GM15510 (cell line): ENCODE measurements around the gene FURIN.

Experiments used
- POLR2A ChIP-seq: IDR thresholded peaks from 3 replicates; pipeline ENCODE4 v1.6.1; 2011; ENCODE audit warnings: borderline replicate concordance; ENCODE audit not compliant: insufficient read length; ENCODE audit errors: extremely low read depth

The FURIN gene

DNA sequence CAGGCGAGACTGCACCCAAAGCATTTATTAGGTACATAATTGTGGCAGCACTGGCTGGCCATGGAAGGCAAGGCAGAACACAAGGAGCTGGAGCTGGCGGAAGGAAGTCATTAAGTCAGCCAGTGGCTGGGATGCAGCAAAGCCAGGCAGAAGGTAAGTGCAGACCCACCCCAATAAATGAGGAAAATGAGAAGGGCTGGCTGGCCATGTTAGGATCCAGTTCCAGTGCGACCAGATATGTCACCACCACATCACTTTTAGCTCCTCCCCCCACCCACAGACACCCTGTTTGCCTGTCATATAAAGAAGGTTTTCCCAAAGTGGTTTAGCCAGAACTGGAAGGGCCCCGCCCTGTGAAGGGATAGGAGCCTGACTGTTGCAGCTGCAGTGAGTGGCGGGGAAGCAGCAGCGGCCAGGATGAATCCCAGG is at the start of gene FURIN:
Gene FURIN (plus strand): TSS at position 328 of the 429 bp plus-strand sequence. CDS start 7,153 bp downstream, outside the sequence.
- no peak for TF ChIP-seq POLR2A

DNA sequence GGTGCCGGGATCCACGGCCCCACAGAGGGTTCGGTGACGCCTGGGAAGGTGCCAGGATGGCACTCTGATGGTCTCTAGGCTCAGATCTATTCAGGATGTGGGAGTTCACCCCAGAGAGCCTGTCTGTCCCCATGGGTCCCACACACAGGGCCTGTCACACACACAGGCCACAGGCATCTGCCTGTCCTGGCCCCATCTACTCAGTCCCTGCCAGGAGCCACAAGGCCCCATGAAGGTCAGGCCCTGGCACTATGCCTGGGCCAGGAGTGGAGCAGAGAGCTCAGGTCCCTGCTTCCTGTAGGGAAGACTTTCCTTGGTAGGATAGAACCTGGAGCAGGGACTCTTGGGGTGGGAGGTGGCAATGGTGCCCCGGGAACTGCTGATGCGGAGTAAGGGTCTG is 49.0 kb upstream of the FURIN start:
- TF ChIP-seq POLR2A = no peak

DNA sequence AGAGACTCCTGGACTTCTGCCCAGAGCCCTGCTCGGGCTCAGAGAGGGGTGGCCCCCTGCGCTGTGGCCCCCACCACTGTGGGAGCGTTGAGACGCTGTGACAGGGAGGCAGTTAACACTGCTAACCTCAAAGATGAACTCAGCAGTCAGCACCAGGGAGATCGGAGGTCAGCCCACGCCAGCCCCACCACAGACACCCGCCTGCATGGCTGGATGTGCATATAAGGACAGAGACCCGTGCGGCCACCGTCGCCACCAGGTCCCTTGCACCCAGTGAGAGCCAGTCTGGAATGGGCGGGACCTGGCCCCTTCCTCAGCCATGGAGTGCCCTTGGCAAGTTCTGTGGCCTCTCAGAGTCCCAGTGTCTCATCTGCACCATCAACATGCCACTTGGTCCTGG is 48.5 kb upstream of the FURIN start:
- no peak for TF ChIP-seq POLR2A

DNA sequence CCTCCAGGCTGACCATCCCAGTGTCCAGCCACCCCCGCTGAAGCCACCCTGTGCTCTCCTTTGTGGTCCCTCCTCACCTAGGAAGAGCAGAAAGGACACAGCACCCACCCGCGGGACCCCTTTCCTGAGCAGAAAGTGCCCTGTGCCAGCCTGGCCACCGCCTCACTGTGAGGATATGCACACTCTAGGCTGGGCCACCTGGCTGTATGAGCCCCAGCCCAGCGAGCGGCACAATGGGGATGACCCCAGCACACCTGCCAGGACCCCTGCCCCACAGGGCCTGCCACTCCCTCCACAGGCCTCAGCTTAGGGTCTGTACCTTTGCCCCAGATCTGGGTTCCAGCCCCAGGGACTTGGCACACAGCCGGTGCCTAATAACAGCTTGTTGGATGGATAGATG is 47.9 kb upstream of the FURIN start:
- TF ChIP-seq POLR2A = no peak

DNA sequence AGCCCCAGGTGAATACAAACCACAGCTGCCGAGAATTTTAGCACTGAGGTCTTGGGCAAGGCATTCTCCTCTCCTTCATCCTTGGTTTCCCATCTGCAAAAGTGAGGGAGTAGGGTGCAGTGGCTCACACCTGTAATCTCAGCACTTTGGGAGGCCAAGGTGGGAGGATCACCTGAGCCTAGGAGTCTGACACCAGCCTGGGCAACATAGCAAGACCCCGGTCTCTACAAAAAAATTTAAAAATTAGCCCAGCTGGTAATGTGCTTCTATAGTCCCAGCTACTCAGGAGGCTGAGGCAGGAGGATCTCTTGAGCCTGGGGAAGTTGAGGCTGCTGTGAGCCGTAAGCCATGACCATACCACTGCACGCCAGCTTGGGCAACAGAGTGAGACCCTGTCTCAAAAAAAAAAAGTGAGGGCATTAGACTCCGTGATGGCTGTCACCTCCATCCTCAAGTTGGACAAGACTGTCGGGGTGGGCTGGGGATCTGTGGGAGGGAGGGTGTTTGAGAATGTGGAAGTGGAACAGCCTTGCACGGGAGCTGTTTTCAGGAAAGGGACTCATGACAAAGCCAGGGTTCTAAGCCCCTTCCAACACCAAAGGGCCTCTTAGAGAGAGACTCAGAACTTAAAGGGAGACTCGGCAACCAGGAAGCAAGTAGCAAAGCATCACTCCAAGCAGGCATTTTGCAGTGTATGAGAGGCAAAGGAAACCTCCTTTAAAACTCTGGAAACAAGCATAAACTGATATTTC is 46.0 kb upstream of the FURIN start:
- TF ChIP-seq POLR2A = no peak

DNA sequence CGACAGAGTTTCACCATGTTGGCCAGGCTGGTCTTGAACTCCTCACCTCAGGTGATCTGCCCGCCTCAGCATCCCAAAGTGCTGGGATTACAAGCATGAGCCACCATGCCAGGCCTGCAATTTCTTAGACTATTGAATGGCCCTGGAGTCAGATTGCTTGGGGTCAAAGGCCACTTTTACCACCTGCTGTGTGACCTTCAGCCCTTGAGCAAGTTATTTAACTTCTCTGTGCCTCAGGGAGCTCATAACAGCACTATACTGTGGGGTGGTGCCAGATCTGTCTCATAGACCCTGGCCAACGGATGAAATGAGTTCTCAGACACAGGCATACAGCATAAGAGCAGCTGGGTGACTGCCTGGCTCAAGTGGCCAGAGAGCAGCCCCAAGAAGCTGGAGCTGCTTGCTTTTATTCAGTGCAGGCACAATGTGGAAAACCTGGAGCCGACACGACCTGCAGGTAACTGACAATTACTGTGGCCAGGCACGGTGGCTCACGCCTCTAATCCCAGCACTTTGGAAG is 44.9 kb upstream of the FURIN start:
- no peak for TF ChIP-seq POLR2A

DNA sequence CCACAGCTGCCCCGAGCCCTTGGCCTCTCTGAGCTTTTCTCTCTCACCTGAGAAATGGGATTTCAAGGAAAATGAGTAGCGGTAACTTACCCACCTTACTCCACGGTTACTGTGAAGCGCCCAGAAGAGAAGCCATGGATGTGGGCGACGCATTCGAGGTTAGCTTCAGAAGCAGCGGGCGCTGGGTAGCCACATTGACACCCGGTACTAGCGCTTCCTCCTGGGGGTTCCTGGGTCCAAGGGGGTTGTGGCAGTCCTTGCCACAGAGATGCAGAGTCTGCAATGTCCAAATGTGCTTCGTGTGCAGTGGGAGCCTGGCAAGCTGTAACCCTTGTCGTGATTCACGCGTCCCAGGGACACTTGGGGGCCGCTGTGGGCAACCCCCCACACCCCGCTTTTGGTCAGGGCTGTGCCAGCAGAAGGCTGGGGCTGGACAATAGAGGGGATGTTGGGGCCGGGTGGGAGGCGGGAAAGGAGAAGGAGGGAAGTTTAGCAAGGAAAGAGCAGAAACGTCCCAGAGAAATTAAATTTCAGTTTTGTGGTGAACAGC is 41.4 kb upstream of the FURIN start:
- TF ChIP-seq POLR2A = no peak

DNA sequence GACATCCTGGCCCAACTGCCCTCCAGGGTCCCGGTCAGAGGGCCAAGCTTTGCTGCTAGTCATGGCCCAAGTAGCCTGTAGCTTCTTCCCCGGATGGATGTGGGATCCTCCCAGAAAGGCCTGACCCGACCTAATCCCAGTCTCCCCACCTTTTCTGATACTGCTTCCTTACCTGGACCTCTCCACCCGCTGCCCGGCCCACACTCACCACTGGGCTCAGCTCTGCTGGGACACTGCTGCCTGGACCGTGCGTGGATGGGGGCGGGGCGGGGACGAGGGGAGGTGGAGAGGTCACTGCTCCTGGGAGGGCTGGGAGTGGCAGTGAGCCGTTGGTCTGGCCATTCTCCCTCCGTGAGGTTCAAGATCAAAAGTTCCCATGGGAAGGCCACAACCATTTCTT is 40.3 kb upstream of the FURIN start:
- TF ChIP-seq POLR2A = no peak

DNA sequence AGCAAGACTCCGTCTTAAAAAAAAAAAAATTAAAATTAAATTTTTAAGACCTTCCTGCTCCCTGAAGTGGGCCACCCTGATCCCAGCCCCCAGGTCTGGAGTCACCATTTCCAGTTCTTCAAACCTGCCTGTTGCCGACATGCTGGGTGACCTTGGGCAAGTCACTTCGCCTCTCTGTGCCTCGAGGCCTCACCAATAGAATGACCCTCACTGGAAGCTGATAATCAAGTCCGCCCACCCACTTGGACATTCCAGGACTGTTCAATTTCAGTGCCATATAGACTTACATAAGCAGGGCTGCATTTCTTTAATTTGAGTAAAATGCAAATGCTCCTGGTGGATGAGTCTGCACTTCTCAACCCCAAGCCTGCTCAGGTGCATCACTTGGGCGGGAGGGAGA is 39.3 kb upstream of the FURIN start:
- no peak for TF ChIP-seq POLR2A

DNA sequence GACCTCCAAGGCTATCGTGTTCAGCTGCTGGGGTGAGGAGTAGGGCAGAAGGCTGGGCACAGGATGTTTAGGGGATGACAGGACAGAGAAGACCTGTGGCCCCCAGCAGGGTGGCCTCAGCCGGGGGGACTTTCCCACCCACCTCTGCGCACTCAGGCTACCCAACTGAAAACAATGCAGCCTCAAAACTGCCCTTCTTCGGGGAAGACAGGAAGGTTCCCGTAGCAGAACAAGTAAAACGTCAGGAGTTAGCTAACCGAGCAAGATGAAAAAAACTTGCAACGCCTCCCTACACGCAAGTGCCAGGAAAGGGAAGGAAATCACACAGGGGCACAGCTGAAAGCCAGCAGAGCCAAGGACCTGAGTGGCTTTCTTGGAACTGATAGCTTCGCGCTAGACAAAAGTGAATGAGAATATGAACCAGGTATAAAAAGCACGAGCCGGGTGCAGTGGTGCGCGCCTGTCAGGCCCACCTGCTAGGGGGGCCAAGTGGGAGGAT is 38.4 kb upstream of the FURIN start:
- no peak for TF ChIP-seq POLR2A

DNA sequence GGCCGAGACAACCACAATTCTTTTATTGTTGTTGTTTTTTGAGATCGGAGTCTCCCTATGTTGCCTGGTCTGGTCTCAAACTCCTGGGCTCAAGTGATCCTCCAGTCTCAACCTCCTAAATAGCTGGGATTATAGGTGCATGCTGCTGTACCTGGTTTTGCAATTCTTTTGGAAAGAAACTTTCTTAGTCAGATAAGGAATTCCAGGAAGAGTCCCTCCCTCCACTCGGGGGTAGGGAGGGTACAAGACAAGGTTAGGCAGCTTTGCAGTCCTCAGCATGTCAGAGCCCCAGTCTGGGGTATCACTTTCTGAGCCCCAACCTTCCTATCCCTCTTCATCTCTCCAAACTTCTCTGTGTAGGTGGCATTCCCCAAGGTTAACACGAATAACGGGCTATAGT is 33.8 kb upstream of the FURIN start:
- no peak for TF ChIP-seq POLR2A

DNA sequence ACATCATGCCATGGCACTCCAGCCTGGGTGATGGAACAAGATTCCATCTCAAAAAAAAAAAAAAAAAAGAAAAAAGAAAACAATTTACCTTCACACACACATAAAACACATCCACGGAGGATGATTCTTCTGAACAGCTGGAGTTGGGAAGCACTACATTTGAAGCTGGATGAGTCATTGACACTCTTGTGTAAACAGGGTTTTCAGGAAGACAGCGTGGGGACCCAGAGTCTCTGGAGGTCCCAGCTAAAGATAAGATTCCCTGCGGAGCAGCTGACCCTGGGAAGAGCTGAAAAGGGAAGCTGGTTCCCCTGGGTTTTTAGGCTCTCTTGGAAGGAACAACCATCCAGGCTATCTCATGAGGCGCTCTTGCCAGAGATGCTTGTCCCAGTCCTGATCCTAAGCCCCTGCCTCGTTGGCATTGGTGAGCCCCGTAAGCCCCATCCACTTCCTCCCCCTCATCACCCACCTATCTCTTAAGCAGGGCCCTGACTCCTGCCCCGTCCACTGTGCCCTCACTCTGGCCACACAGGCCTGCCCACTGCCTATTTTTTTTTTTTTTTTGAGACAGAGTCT is 32.0 kb upstream of the FURIN start:
- TF ChIP-seq POLR2A = no peak

DNA sequence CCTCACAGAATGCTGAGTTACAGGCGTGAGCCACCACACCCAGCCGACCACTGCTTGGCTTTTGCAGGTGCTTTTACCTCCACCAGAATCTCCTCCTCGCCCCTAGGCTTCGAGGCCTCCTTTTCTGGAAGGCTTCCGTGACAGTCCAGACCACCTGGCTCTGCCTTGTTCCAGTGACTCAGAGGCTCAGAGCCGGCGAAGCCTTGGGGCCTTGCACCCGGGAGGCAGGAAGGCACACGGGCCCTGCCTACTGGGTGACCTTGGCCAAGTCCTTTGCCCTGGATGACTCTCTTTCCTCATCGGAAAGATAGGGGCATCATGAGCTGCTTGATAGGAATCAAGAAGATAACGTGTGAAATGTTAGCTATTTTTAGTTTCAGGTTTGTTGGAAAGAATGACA is 31.3 kb upstream of the FURIN start:
- TF ChIP-seq POLR2A = no peak

DNA sequence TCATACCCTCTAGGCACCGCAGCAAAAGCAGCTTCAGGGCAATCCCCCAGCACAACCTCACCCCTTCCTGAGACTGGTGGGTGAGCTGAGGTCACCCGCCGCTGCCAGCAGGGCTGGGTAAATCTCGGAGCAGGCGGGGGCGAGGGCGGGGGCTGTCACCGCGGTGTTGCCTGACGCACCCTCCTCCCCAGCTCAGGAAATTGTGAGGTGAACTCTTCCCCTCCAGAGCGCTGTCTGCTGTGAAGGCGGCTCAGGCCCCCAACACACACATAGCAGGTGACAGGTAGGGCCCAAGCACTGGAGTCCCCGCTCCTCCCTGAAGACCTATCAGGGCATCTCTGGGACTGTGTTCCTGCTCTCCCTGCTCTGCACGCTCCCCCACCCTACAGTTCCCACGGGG is 30.2 kb upstream of the FURIN start:
- TF ChIP-seq POLR2A = no peak

DNA sequence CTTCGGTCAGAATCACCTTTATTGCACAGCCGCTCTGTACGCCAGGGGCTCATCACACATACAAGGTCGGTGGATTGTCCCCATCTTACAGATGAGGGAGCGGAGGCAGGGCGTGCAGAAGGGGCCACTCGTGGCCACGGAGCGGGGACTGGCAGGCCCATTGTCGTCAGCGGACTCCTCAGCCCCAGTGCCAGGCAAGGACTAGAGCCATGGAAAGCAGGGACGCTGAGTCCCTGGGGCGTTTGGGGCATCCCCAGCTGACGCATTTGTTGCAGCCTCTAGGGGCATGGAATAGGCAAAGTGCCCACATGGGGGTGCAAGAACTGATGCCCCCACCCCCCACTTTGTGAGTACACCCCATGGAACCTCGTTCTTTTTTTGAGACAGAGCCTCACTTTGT is 29.8 kb upstream of the FURIN start:
- TF ChIP-seq POLR2A = no peak
